ENCODE results near the gene KCNQ1. TPM values are rescaled to one million over a fixed set of nuclear protein-coding genes. Genes with fewer than 3 reads are reported as not detected.

The KCNQ1 gene
- total RNA-seq, 1 experiment from 2014 or later: 10.7 TPM

DNA sequence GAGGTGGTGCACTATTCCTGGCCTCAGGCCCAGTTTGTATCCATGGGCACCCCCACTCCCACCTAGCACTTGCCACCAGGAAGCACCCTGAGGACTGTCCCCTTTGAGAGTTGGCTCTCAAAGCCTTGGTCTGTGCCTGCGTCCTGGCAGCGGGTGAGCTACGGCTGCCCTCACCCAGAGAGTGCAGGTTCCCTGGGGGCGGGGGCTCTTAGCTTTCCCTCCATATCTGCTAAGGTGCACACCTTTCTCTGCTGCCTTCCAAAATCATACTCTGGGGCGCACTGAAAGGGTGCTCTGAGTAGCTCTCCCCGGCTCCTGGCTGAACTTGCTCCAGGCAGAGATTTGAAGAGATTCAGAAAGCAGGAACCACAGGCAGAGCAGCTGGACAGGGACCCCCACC, 7.1 kb downstream of the KCNQ1 start:
- no peak for ATAC-seq
- CTCF ChIA-PET: no interaction called here
- H3K4me2 ChIP-seq (ENCODE audit: low read length): no peak overlapping the region
- no peak overlapping the region for H3K9ac ChIP-seq (ENCODE audit: low read length)
- no peak overlapping the region for H2AFZ ChIP-seq (ENCODE audit: low read depth, low read length, poor library complexity, severe bottlenecking)
- RAD21 ChIA-PET (ENCODE audit: low non-redundant PET in 1 of 2, low total read pairs in 2 of 2, uncharacterized antibody in 2 of 2, unreplicated experiment in 2 of 2): interaction anchor here in 1 of 2 experiments (0.6 kb wide), 1 partner anchor 10 kb away, joined by 5 read pairs; no protein-coding TSS in a partner anchor
- no peaks in the 10 kb centered on the region for H3K36me3 ChIP-seq (ENCODE audit: control insufficient read depth in 1 of 2, insufficient read depth in 2 of 2, low read length in 2 of 2)
- intact Hi-C loops (cut with micrococcal nuclease): no loop called here
- no TSS peak for BruUV-seq (replicated peaks)
- no peaks in the 10 kb centered on the region for H3K27me3 ChIP-seq (ENCODE audit: insufficient read depth, low read length)
- POLR2A ChIA-PET: no interaction called here
- H3K79me2 ChIP-seq (ENCODE audit: insufficient read depth, low read length): no peaks in the 10 kb centered on the region
- H3K4me3 ChIP-seq (replicated peaks in 1 of 2; ENCODE audit: low read depth in 1 of 2, low read length in 2 of 2): no peak overlapping the region
- no peak for TF ChIP-seq REST (IDR thresholded peaks at IDR 0.05; ENCODE audit: low read depth)
- no peak for TF ChIP-seq EGR1 (IDR thresholded peaks at IDR 0.05; ENCODE audit: low read depth)
- TF ChIP-seq YY1 (IDR thresholded peaks at IDR 0.05; ENCODE audit: extremely low read depth, insufficient replicate concordance, low read depth, low read length): no peak
- TF ChIP-seq, protein P1, sequence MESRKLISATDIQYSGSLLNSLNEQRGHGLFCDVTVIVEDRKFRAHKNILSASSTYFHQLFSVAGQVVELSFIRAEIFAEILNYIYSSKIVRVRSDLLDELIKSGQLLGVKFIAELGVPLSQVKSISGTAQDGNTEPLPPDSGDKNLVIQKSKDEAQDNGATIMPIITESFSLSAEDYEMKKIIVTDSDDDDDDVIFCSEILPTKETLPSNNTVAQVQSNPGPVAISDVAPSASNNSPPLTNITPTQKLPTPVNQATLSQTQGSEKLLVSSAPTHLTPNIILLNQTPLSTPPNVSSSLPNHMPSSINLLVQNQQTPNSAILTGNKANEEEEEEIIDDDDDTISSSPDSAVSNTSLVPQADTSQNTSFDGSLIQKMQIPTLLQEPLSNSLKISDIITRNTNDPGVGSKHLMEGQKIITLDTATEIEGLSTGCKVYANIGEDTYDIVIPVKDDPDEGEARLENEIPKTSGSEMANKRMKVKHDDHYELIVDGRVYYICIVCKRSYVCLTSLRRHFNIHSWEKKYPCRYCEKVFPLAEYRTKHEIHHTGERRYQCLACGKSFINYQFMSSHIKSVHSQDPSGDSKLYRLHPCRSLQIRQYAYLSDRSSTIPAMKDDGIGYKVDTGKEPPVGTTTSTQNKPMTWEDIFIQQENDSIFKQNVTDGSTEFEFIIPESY (IDR thresholded peaks at IDR 0.05; ENCODE audit: extremely low read depth, insufficient replicate concordance, low read length): no peak
- TF ChIP-seq POLR2A (IDR thresholded peaks at IDR 0.05; ENCODE audit: borderline replicate concordance, extremely low read depth, insufficient read depth, insufficient read length): no peak
- TF ChIP-seq SP1 (IDR thresholded peaks at IDR 0.05; ENCODE audit: low read depth): no peak
- no peak for TF ChIP-seq FOSL1 (IDR thresholded peaks at IDR 0.05; ENCODE audit: low read depth)
- no peak for TF ChIP-seq TCF7L2 (IDR thresholded peaks at IDR 0.05; ENCODE audit: borderline replicate concordance, extremely low read depth, insufficient read depth, insufficient read length)
- TF ChIP-seq EZH2phosphoT487 (IDR thresholded peaks at IDR 0.05; ENCODE audit: borderline replicate concordance): no peak
- TF ChIP-seq JUND (IDR thresholded peaks at IDR 0.05): no peak
- TF ChIP-seq CEBPB (IDR thresholded peaks at IDR 0.05; ENCODE audit: low read depth): no peak
- TF ChIP-seq ELF1 (IDR thresholded peaks at IDR 0.05; ENCODE audit: borderline replicate concordance, low read depth): no peak
- TF ChIP-seq CTCF (IDR thresholded peaks at IDR 0.05 in 2 of 3, conservative IDR thresholded peaks at IDR 0.05 in 1 of 3; ENCODE audit: borderline replicate concordance in 1 of 3, insufficient read depth in 1 of 3, low read depth in 2 of 3, low read length in 2 of 3): no peak
- TF ChIP-seq EZH2 (IDR thresholded peaks at IDR 0.05): no peak
- TF ChIP-seq ZNF274 (IDR thresholded peaks at IDR 0.05; ENCODE audit: low read depth, low read length): no peak
- TF ChIP-seq SIN3A (IDR thresholded peaks at IDR 0.05; ENCODE audit: low read depth): no peak
- no peaks in the 10 kb centered on the region for H4K20me1 ChIP-seq (ENCODE audit: insufficient read depth)
- no peaks in the 10 kb centered on the region for H3K9me3 ChIP-seq (ENCODE audit: control insufficient read depth in 1 of 2, insufficient read depth in 1 of 2, low read depth in 1 of 2, low read length in 2 of 2)
- no peak for DNase-seq (ENCODE audit: low read depth, low spot score)
- H3K27ac ChIP-seq (ENCODE audit: low read depth, low read length): no peak overlapping the region
- no peaks in the 10 kb centered on the region for H3K9me2 ChIP-seq (ENCODE audit: insufficient read depth)
- no peaks in the 10 kb centered on the region for H3K4me1 ChIP-seq (ENCODE audit: control insufficient read depth in 1 of 2, insufficient read depth in 2 of 2, low read length in 2 of 2)
